GM21576 (cell line): ENCODE measurements around the gene GDF2.

Experiments used
- ATAC-seq: cut with Tn5 transposase; IDR thresholded peaks from one replicate; pipeline ENCODE4 v1.9.1; 2021; ENCODE audit warnings: mild to moderate bottlenecking, moderate library complexity; ENCODE audit not compliant: unreplicated experiment

Gene GDF2

GRCh38 chr10:47311193-47311931, 10.9 kb upstream of the GDF2 start:
- ATAC-seq = no peak

- peak; percentile 73 for ATAC-seq
Measured at GRCh38 chr10:47311932-47312662, 10.2 kb upstream of the GDF2 start.

- no peak for ATAC-seq
Measured at GRCh38 chr10:47312663-47312995, 9.6 kb upstream of the GDF2 start.

- no peak for ATAC-seq
Measured at GRCh38 chr10:47314416-47314970, 7.8 kb upstream of the GDF2 start.

- ATAC-seq = no peak
Measured at GRCh38 chr10:47315421-47315820, 6.8 kb upstream of the GDF2 start.

GRCh38 chr10:47316131-47316530, 6.1 kb upstream of the GDF2 start:
- no peak for ATAC-seq

GRCh38 chr10:47317251-47317650, 5.0 kb upstream of the GDF2 start:
- no peak for ATAC-seq

GRCh38 chr10:47318706-47319105, 3.5 kb upstream of the GDF2 start:
- ATAC-seq = no peak

- no peak for ATAC-seq
Measured at GRCh38 chr10:47319784-47320183, 2.5 kb upstream of the GDF2 start.

GRCh38 chr10:47320812-47321211, 1.4 kb upstream of the GDF2 start:
- no peak for ATAC-seq

GRCh38 chr10:47321521-47322195, 596 bp upstream of the GDF2 start:
- ATAC-seq = no peak

GRCh38 chr10:47323087-47323486, 833 bp downstream of the GDF2 start:
- no peak for ATAC-seq

GRCh38 chr10:47323636-47324296, 1.5 kb downstream of the GDF2 start:
- ATAC-seq = no peak

- no peak for ATAC-seq
Measured at GRCh38 chr10:47325303-47326291, 3.3 kb downstream of the GDF2 start.

- ATAC-seq = no peak
Measured at GRCh38 chr10:47326306-47326926, 4.2 kb downstream of the GDF2 start.

- no peak for ATAC-seq
Measured at GRCh38 chr10:47326927-47327330, 4.7 kb downstream of the GDF2 start.

- ATAC-seq = no peak
Measured at GRCh38 chr10:47329855-47330254, 7.6 kb downstream of the GDF2 start.

- no peak for ATAC-seq
Measured at GRCh38 chr10:47330366-47330765, 8.1 kb downstream of the GDF2 start.

GRCh38 chr10:47330804-47331203, 8.6 kb downstream of the GDF2 start:
- ATAC-seq = no peak

- ATAC-seq = no peak
Measured at GRCh38 chr10:47331491-47331890, 9.2 kb downstream of the GDF2 start.
